NOMO-1 treated with dmso at 0.1 percent for 144 hours (cell line): ENCODE data around the gene CAPN5.
A peak's percentile ranks its signal among the peaks of the same experiment; 100 is the strongest.
"Not testable (repeated sequence)": the region's sequence is repeated elsewhere in the genome, so short reads cannot be mapped to it uniquely, and the experiment has no call there.

Source experiments
- DNase-seq: peaks from one replicate; lab custom pipeline; 2025; ENCODE audit not compliant: unreplicated experiment; lab: John Stamatoyannopoulos, UW

CAPN5 gene

GRCh38 chr11:77042111-77042726, 24.6 kb upstream of the CAPN5 start:
- DNase-seq, result no peak

- no peak for DNase-seq
Observed at GRCh38 chr11:77044356-77044755, 22.4 kb upstream of the CAPN5 start.

DNA sequence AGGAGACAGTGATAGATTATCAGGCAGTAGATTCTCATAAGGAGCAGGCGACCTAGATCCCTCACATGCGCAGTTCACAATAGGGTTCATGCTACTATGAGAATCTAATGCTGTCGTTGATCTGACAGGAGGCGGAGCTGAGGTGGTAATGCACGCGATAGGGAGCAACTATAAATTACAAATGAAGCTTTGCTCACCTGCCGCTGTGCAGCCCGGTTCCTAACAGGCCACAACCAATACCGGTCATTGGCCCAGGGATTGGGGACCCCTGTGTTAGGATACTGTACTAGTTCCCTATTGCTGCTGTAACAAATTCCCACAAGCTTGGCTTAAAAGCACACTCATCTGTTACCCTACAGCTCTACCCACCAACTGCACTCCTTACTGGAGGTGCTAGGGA, 21.9 kb upstream of the CAPN5 start:
- no peak for DNase-seq

DNA sequence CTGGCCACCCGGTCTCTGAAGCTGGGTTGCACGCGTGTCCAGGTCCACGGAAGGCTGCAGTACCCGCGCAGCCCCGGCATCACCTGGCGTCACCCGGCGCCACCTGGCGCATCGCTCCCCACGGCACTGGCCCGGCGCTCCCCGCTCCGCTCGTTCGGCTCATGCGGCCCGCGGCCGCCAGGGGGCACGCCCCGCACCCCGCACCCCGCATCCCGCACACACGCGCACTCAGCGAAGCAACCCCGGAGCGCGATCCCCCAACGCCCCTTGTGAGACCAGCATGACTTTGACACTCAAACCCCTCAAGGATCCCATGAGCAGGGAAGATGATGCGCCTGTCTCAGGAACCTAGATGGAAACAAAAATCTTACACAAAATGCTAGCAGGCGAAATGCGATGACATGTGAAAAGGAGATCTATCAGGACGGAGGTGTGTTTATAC, 20.7 kb upstream of the CAPN5 start:
- no peak for DNase-seq

GRCh38 chr11:77047007-77047927, 19.5 kb upstream of the CAPN5 start:
- DNase-seq, result peak; percentile 76

DNA sequence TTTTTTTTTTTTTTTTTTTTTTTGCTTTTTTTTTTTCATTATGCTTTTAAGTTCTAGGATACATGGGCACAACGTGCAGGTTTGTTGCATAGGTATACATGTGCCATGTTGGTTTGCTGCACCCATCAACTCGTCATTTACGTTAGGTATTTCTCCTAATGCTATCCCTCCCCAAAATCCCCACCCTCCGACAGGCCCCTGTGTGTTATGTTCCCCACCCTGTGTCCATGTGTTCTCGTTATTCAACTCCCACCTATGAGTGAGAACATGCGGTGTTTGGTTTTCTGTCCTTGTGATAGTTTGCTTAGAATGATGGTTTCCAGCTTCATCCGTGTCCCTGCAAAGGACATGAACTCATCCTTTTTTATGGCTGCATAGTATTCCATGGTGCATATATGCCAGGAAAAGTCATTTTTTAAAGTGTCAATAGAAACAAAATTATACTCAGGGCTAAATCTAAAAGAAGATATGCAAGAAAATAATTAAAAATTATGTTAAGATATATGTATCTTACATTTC, 18.8 kb upstream of the CAPN5 start:
- DNase-seq, result not testable (repeated sequence)

DNA sequence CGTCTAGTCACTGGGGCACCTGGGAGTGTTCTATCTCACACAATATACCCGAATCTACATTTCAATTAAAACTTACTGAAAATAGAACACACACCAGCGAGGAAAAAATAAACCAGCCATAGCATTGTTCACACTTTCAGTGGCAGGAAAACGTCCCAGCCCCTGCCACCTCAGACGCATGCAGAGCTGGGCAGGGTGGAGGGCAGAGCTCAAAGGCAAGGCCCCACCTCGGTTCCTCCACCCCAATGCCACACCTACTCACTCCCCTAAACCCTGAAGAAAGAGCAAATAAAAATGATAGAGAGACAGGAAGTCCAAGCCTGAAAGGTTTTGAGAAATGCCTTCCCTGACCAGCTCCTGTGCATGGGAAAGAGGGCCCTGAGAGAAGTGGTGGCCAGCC, 17.7 kb upstream of the CAPN5 start:
- no peak for DNase-seq

GRCh38 chr11:77051511-77051910, 15.3 kb upstream of the CAPN5 start:
- no peak for DNase-seq

DNA sequence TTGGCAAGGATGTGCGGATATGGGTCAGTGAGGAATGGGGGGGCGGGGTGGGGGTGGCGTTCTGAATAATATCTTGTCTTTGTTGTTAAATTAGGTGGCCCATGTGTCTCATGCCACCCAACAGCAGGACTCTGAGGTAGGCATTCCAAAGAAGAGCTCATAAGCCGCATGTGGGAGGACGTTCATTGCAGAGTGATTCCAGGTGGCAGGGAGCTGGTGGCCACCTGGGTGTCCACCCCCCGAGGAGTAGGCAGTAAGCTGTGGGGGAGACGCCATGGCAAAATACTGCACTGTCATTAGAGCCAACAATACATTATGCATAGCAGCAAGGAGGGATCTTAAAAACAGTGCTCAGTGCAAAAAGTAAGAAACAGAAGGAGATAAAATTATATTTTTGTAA, 14.3 kb upstream of the CAPN5 start:
- no peak for DNase-seq

- no peak for DNase-seq
Observed at GRCh38 chr11:77053217-77054015, 13.4 kb upstream of the CAPN5 start.

GRCh38 chr11:77054084-77054483, 12.7 kb upstream of the CAPN5 start:
- no peak for DNase-seq

DNA sequence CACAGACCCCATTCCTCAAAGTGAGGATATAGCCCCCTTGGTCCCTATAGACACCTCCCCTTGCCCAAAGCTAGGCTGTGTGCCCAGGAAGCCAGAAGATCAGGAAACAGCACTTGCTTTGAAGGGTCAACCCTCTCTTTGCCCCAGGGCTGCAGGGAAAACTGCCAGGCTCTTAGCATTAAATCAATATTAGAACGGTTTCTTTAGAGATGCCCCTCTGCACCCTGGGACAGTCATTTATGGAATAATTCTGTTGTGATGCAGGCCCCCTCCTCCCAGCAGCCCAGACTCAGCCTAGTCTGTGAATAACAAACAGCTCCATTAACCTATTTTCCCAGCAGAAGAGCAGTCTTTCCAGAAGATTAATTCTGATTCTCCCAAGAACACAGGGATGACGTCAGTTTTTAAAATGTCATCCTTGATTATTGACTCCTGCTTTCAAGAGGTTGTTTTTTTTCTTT, 11.6 kb upstream of the CAPN5 start:
- DNase-seq, result no peak

GRCh38 chr11:77055913-77056312, 10.9 kb upstream of the CAPN5 start:
- DNase-seq, result no peak

DNA sequence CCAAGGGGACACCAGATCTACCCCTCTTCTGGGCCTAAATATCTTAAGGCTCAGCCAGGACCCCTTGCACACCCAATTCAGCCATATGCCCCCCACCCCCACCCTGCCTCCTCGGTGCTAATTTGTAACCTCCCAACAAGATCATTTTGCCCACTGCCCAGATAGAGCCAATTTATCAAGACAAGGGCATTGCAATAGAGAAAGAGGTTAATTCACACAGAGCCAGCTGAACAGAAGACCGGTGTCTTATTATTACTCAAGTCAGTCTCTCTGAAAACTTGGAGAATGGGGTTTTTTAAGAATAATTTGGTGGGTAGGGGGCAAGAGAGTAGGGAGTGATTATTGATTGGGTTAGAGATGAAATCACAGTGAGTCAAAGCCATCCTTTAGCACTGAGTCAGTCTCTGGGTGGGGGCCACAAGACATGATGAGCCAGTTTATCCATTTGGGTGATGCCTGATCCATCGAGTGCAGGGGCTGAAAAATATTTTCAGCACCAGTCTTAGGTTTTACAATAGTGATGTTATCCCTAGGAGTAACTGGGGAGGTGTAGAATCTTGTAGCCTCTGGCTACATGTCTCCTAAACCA, 9.9 kb upstream of the CAPN5 start:
- DNase-seq, result no peak

GRCh38 chr11:77057938-77058474, 8.8 kb upstream of the CAPN5 start:
- DNase-seq, result no peak

DNA sequence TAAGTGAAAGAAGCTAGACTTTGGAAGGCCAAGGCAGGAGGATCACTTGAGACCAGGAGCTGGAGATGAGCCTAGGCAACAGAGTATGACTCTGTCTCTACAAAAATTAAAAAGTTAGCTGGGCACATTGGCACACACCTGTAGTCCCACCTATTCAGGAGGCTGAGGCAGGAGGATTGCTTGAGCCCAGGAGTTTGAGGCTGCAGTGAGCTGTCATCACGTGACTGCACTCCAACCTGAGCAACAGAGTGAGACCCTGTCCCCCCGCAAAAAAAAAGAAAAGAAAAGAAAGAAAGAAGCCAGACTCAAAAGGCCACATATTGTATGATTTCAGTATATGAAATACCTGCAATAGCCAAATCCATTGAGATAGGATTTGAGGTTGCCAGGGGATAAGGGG, 7.9 kb upstream of the CAPN5 start:
- no peak for DNase-seq

DNA sequence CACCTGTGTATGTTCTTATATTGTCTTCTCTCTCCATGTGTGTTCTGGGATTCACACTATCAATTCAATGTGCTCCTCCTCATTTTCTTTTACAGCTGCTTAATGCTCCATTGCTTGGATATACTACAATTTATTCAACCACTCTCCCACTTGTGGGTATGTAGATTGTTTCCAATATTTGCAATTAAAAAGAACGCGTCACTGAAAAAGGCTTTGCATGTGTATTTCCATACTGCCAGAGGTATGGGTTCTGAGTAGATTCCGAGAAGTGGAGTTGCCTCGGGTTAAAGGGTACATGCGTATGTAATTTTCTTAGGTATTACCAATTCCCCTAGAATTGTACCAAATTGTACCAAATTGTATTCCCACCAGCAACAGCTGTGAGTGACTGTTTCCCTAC, 7.0 kb upstream of the CAPN5 start:
- no peak for DNase-seq

GRCh38 chr11:77060234-77060633, 6.5 kb upstream of the CAPN5 start:
- no peak for DNase-seq

DNA sequence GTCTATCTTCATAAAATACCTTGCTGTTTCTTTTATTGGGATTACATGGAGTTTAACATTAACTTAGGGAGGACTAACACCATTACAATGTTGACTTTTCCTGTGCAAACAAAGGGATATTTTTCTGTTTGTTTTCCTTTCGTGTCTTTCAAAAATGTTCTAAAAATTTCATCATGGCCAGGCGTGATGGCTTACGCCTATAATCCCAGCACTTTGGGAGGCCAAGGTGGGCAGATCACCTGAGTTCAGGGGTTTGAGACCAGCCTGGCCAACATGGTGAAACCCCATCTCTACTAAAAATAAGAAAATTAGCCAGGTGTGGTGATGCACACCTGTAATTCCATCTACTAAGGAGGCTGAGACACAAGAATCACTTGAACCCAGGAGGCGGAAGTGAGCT, 5.5 kb upstream of the CAPN5 start:
- not testable (repeated sequence) for DNase-seq

GRCh38 chr11:77062924-77063323, 3.8 kb upstream of the CAPN5 start:
- no peak for DNase-seq

DNA sequence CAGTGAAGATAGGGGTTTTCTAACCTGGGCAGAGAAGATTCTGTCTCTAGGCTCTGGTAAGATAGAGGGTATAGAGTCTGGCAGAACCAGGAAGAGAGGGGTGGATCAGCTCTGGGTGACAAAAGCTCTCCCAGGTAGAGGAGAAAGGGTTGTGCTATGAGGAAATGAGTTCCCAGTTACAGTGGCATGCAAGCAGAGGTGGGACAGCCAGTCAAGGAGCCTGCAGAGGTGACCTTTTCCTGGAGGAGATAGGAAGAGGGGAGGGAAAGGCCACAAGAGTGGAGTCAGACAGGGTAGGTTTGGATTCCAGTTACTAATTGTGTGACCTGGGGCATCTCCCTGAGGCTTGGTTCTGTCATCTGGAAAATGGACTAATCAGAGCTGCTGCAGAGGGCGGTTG, 3.4 kb upstream of the CAPN5 start:
- DNase-seq, result no peak
